ENCODE measurements around the gene CCDC107. TPM values are rescaled to one million over a fixed set of nuclear protein-coding genes. Genes with fewer than 3 reads are reported as not detected.
A peak's percentile ranks its signal among the peaks of the same experiment; 100 is the strongest.

Gene CCDC107
- total RNA-seq, 1 donor from 2014 or later: 23.0 TPM

DNA sequence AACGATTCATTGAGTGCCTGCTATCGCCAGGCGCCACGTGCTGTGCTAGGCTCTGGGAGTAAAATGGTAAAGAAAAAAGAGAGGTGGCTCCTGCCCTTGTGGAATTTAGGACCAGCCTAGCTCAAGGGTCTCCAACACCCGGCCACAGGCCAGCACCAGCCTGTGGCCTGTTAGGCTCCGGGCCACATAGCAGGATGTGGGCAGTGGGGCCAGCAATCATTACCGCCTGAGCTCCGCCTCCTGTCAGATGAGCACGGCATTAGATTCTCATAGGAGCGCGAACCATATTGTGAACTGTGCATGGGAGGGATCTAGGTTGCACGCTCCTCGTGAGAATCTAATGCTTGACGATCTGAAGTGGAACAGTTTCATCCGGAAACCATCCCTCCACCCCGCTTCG lies 1.7 kb upstream of the CCDC107 start:
- DNase-seq (ENCODE audit: low spot score): no peak
- Mint-ChIP-seq H3K27me3 (ENCODE audit: low read depth) (peaks cover 3% of the 10 kb centered on the region), H3K36me3 (ENCODE audit: low read depth) (peaks cover 22% of the 10 kb centered on the region), H3K9me3 (no peaks in the 10 kb centered on the region), H3K4me3 (ENCODE audit: low read depth) (no peak overlapping the region), H3K4me1 (ENCODE audit: low read depth) (peaks cover 53% of the 10 kb centered on the region), H3K27ac (peak overlapping the region; percentile 98)
- intact Hi-C loops (cut with micrococcal nuclease): no loop called here

GRCh38 chr9:35656831-35657545 lies 1.1 kb upstream of the CCDC107 start:
- intact Hi-C loops (cut with micrococcal nuclease): loop anchor here (1.0 kb wide), 1 partner anchor 8 kb away; no protein-coding TSS in a partner anchor
- Mint-ChIP-seq H3K9me3 (no peaks in the 10 kb centered on the region), H3K4me3 (ENCODE audit: low read depth) (peak overlapping the region; percentile 68), H3K27me3 (ENCODE audit: low read depth) (peaks cover 3% of the 10 kb centered on the region), H3K36me3 (ENCODE audit: low read depth) (peaks cover 25% of the 10 kb centered on the region), H3K27ac (peak overlapping the region; percentile 98), H3K4me1 (ENCODE audit: low read depth) (peaks cover 51% of the 10 kb centered on the region)
- no peak for DNase-seq (ENCODE audit: low spot score)

DNA sequence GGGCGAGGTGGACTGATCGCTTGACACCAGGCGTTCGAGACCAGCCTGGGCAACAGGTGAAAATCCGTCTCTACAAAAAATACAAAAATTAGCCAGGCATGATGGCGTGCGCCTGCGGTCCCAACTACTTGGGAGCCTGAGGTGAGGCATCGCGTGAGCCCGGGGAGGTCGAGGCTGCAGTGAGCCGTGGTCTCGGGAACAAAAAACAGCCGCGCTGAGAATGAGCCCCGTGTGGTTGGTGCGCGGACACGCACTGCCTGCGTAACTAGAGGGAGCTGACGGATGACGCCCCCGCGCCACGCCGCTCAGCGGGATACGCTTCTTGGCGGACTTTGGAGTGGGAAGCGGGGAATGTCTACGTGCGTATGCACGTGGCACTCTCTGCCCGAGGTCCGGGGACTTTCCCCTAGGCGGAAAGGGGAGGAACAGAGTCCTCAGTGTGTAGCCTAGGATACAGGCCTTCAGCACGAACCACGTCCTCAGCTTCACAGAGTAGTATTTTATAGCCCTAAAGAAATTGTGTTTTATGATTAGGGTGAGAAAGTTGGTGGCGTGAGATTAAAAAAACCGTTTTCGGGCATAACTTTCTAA lies 451 bp upstream of the CCDC107 start, which contains the start of gene RMRP:
Gene RMRP, minus strand, starts transcription at position 474 of the 591 bp plus-strand sequence.
- H3K27me3 Mint-ChIP-seq (ENCODE audit: low read depth): peaks cover 3% of the 10 kb centered on the region
- peak; percentile 87 for DNase-seq (ENCODE audit: low spot score)
- intact Hi-C loops (cut with micrococcal nuclease): loop anchor here (1.0 kb wide), 3 partner anchors 8 to 75 kb away; partner anchors contain the start of genes CREB3 and TLN1
- no peaks in the 10 kb centered on the region for H3K9me3 Mint-ChIP-seq
- H3K27ac Mint-ChIP-seq: peak within 1 kb of the TSS; percentile 98
- peaks cover 30% of the 10 kb centered on the region for H3K36me3 Mint-ChIP-seq (ENCODE audit: low read depth)
- H3K4me1 Mint-ChIP-seq (ENCODE audit: low read depth): peaks cover 55% of the 10 kb centered on the region
- peak within 1 kb of the TSS; percentile 85 for H3K4me3 Mint-ChIP-seq (ENCODE audit: low read depth)

DNA sequence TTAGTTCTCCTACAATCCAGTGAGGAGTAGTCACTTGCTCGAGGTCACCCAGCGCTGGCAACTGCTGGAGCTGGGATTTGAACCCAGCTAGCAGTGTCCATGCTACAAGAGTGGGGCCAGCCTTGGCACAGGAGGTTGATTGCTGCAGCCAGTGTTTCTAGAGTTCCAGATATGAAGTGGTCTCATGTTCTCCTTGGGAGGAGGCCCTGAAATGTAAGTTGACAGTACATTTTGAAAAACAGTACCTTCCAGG lies 802 bp downstream of the CCDC107 start:
- Mint-ChIP-seq H3K27ac (peak overlapping the region; percentile 76), H3K4me1 (ENCODE audit: low read depth) (peaks cover 62% of the 10 kb centered on the region), H3K9me3 (no peaks in the 10 kb centered on the region), H3K4me3 (ENCODE audit: low read depth) (peak overlapping the region; percentile 85), H3K27me3 (ENCODE audit: low read depth) (peaks cover 3% of the 10 kb centered on the region), H3K36me3 (ENCODE audit: low read depth) (peaks cover 38% of the 10 kb centered on the region)
- DNase-seq (ENCODE audit: low spot score): no peak
- intact Hi-C loops (cut with micrococcal nuclease): loop anchor here (1.0 kb wide), 2 partner anchors 55 to 73 kb away; partner anchors contain the start of genes CREB3 and TLN1

- intact Hi-C loops (cut with micrococcal nuclease): no loop called here
- H3K4me1 Mint-ChIP-seq (ENCODE audit: low read depth): peaks cover 67% of the 10 kb centered on the region
- H3K4me3 Mint-ChIP-seq (ENCODE audit: low read depth): peak overlapping the region; percentile 85
- H3K27me3 Mint-ChIP-seq (ENCODE audit: low read depth): peaks cover 3% of the 10 kb centered on the region
- H3K36me3 Mint-ChIP-seq (ENCODE audit: low read depth): peaks cover 38% of the 10 kb centered on the region
- H3K9me3 Mint-ChIP-seq: no peaks in the 10 kb centered on the region
- DNase-seq (ENCODE audit: low spot score): no peak
- peak overlapping the region; percentile 76 for H3K27ac Mint-ChIP-seq
Observed at GRCh38 chr9:35659340-35659739, 1.2 kb downstream of the CCDC107 start.

- H3K4me1 Mint-ChIP-seq (ENCODE audit: low read depth): peaks cover 72% of the 10 kb centered on the region
- DNase-seq (ENCODE audit: low spot score): no peak
- H3K9me3 Mint-ChIP-seq: no peaks in the 10 kb centered on the region
- H3K4me3 Mint-ChIP-seq (ENCODE audit: low read depth): peak overlapping the region; percentile 26
- intact Hi-C loops (cut with micrococcal nuclease): no loop called here
- peaks cover 3% of the 10 kb centered on the region for H3K27me3 Mint-ChIP-seq (ENCODE audit: low read depth)
- peaks cover 38% of the 10 kb centered on the region for H3K36me3 Mint-ChIP-seq (ENCODE audit: low read depth)
- H3K27ac Mint-ChIP-seq: peak overlapping the region; percentile 24
Observed at GRCh38 chr9:35660966-35661415, 2.9 kb downstream of the CCDC107 start.

- H3K4me1 Mint-ChIP-seq (ENCODE audit: low read depth): peaks cover 68% of the 10 kb centered on the region
- H3K9me3 Mint-ChIP-seq: no peaks in the 10 kb centered on the region
- no peak overlapping the region for H3K4me3 Mint-ChIP-seq (ENCODE audit: low read depth)
- intact Hi-C loops (cut with micrococcal nuclease): no loop called here
- H3K36me3 Mint-ChIP-seq (ENCODE audit: low read depth): peaks cover 38% of the 10 kb centered on the region
- H3K27ac Mint-ChIP-seq: peak overlapping the region; percentile 31
- H3K27me3 Mint-ChIP-seq (ENCODE audit: low read depth): peaks cover 3% of the 10 kb centered on the region
- no peak for DNase-seq (ENCODE audit: low spot score)
Observed at GRCh38 chr9:35661756-35662350, 3.8 kb downstream of the CCDC107 start.

- peak overlapping the region; percentile 74 for H3K27ac Mint-ChIP-seq
- intact Hi-C loops (cut with micrococcal nuclease): no loop called here
Observed at GRCh38 chr9:35662437-35662836, 4.3 kb downstream of the CCDC107 start.

DNA sequence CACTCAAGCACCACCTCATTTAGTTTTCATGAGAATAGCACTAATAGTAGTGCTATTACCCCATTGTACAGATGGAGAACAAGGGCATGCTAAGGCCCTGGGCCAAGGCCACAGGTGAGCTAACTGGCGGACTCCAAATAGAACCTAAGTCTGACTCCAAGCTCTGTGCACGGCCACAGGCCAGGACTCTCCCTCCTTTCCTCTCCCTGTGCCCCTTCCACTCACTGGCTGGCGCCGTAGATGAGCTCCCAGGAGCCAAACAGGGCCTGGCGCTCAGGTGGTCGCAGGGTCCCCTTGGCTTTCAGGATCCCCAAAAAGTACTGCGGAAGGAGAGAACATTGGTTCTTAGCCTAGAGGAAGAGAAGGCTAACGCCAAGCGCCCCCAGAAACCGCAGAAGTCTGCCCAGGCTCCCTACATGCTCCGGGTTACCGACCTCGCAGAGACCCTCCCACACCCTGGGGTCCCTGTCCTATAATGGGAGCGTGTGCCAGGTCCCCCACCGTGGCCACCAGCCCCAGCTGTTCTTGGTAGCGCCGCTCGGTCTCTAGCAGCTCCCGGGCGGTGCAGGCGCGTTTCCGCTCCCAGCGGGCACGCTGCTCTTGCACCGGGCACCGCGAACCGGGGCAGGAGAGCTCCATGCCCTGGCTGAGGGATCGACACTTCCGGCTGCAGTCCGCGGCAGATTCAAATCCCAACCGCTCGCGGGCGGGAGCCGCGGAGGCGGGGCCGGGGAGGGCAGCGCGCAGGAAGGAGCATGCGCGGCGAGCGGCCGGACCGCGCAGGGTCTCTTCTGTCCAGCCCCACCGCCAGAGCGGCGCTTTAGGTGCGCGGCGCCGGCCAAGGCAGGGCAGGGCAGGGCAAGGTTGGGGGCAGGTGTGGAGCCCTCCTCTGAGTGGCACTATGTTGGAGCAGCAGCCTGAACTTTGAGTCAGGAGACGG lies 6.7 kb downstream of the CCDC107 start, which contains the start of gene ARHGEF39:
Gene ARHGEF39, minus strand, starts transcription at position 665 of the 940 bp plus-strand sequence. Its CDS starts 26 bp downstream, at position 639.
- Mint-ChIP-seq H3K9me3 (no peaks in the 10 kb centered on the region), H3K27me3 (ENCODE audit: low read depth) (no peaks in the 10 kb centered on the region), H3K27ac (peak within 1 kb of the TSS; percentile 64), H3K4me1 (ENCODE audit: low read depth) (peaks cover 48% of the 10 kb centered on the region), H3K4me3 (ENCODE audit: low read depth) (peak within 1 kb of the TSS; percentile 85), H3K36me3 (ENCODE audit: low read depth) (peaks cover 29% of the 10 kb centered on the region)
- intact Hi-C loops (cut with micrococcal nuclease): no loop called here
- DNase-seq (ENCODE audit: low spot score): peak; percentile 76

More at GRCh38 chr9:35662437-35662836, 4.3 kb downstream of the CCDC107 start:
- Mint-ChIP-seq H3K4me1 (ENCODE audit: low read depth) (peaks cover 63% of the 10 kb centered on the region), H3K36me3 (ENCODE audit: low read depth) (peaks cover 38% of the 10 kb centered on the region), H3K9me3 (no peaks in the 10 kb centered on the region), H3K27me3 (ENCODE audit: low read depth) (peaks cover 3% of the 10 kb centered on the region), H3K4me3 (ENCODE audit: low read depth) (peak overlapping the region; percentile 61)
- no peak for DNase-seq (ENCODE audit: low spot score)

- Mint-ChIP-seq H3K27ac (peak overlapping the region; percentile 63), H3K36me3 (ENCODE audit: low read depth) (peaks cover 23% of the 10 kb centered on the region), H3K4me3 (ENCODE audit: low read depth) (peak overlapping the region; percentile 85), H3K27me3 (ENCODE audit: low read depth) (peaks cover under 1% of the 10 kb centered on the region), H3K9me3 (no peaks in the 10 kb centered on the region), H3K4me1 (ENCODE audit: low read depth) (peaks cover 44% of the 10 kb centered on the region)
- no peak for DNase-seq (ENCODE audit: low spot score)
- intact Hi-C loops (cut with micrococcal nuclease): no loop called here
Observed at GRCh38 chr9:35665471-35665818, 7.4 kb downstream of the CCDC107 start.

DNA sequence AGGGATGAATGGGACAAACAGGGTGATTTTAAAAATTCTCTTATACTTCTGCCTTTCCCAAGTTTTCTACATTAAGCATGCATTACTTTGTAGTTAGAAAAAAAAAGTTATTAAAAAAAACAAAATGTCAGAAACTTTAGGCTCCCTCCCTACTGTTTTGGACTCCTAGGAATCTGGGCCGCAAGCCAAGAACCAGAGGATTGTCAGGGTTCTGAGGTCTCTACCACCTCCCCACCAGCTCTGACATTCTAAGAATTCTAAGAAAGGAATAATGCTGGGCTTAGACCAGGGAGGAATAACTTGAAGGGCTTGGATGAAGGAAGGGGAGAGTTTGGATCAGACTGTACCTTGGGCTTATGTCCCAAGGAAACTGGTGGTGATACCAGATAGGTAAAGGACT lies 8.0 kb downstream of the CCDC107 start:
- peak overlapping the region; percentile 18 for H3K27ac Mint-ChIP-seq
- peaks cover 2% of the 10 kb centered on the region for H3K27me3 Mint-ChIP-seq (ENCODE audit: low read depth)
- intact Hi-C loops (cut with micrococcal nuclease): no loop called here
- peak overlapping the region; percentile 85 for H3K4me3 Mint-ChIP-seq (ENCODE audit: low read depth)
- no peak for DNase-seq (ENCODE audit: low spot score)
- H3K36me3 Mint-ChIP-seq (ENCODE audit: low read depth): peaks cover 17% of the 10 kb centered on the region
- H3K4me1 Mint-ChIP-seq (ENCODE audit: low read depth): peaks cover 38% of the 10 kb centered on the region
- H3K9me3 Mint-ChIP-seq: no peaks in the 10 kb centered on the region

GRCh38 chr9:35666549-35666948 lies 8.5 kb downstream of the CCDC107 start:
- no peak for DNase-seq (ENCODE audit: low spot score)
- H3K4me3 Mint-ChIP-seq (ENCODE audit: low read depth): no peak overlapping the region
- no peaks in the 10 kb centered on the region for H3K9me3 Mint-ChIP-seq
- intact Hi-C loops (cut with micrococcal nuclease): no loop called here
- H3K36me3 Mint-ChIP-seq (ENCODE audit: low read depth): peaks cover 16% of the 10 kb centered on the region
- H3K4me1 Mint-ChIP-seq (ENCODE audit: low read depth): peaks cover 35% of the 10 kb centered on the region
- H3K27me3 Mint-ChIP-seq (ENCODE audit: low read depth): peaks cover 2% of the 10 kb centered on the region
- no peak overlapping the region for H3K27ac Mint-ChIP-seq

Measured in activated T-helper 2 cell treated with anti-CD3 and anti-CD28 coated beads, Interferon-gamma antibody, Interleukin-2, Interleukin-4, amounts not matched to agents 10 μg/mL and 5 μg/mL and 100 μg/mL, durations not matched to agents 14 hours and 24 hours and 36 hours (primary cell).